Testis (tissue), 2 donors: ENCODE measurements around the gene TCIRG1.

ENCODE experiments used
- POLR2A ChIP-seq: fragments of 450-650 bp; IDR thresholded peaks from one replicate; pipeline ENCODE4 v1.6.1; 2017; ENCODE audit warnings: antibody characterized with exemption, mild to moderate bottlenecking, moderate library complexity
- TF ChIP-seq, protein P1 (sequence below), 3 experiments: fragments of 450-650 bp in 2 of 3; fragments of 200-600 bp in 1 of 3; sonication (generic) in 1 of 3; IDR thresholded peaks; one replicate each; pipeline ENCODE4 v1.5.1; 2016 to 2019; ENCODE audit warnings: antibody characterized with exemption in 3 of 3, mild to moderate bottlenecking in 2 of 3, moderate library complexity in 1 of 3

GRCh38 chr11:68043029-68043348 lies 4.2 kb downstream of the TCIRG1 start:
- TF ChIP-seq, protein P1, sequence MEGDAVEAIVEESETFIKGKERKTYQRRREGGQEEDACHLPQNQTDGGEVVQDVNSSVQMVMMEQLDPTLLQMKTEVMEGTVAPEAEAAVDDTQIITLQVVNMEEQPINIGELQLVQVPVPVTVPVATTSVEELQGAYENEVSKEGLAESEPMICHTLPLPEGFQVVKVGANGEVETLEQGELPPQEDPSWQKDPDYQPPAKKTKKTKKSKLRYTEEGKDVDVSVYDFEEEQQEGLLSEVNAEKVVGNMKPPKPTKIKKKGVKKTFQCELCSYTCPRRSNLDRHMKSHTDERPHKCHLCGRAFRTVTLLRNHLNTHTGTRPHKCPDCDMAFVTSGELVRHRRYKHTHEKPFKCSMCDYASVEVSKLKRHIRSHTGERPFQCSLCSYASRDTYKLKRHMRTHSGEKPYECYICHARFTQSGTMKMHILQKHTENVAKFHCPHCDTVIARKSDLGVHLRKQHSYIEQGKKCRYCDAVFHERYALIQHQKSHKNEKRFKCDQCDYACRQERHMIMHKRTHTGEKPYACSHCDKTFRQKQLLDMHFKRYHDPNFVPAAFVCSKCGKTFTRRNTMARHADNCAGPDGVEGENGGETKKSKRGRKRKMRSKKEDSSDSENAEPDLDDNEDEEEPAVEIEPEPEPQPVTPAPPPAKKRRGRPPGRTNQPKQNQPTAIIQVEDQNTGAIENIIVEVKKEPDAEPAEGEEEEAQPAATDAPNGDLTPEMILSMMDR (IDR thresholded peaks at IDR 0.05): no peak
- TF ChIP-seq POLR2A: no peak
